GM18508 (cell line): Measurements from ENCODE around the gene C18orf54.
"Not testable (repeated sequence)": the region's sequence is repeated elsewhere in the genome, so short reads cannot be mapped to it uniquely, and the experiment has no call there.

Experiments used
- ATAC-seq: cut with Tn5 transposase; IDR thresholded peaks from one replicate; pipeline ENCODE4 v1.9.1; 2021; ENCODE audit warnings: moderate number of reproducible peaks; ENCODE audit not compliant: insufficient read depth, unreplicated experiment

C18orf54 gene

GRCh38 chr18:54357660-54358494, at the start of gene C18orf54, which contains the start of gene STARD6:
Gene C18orf54 (plus strand): TSS chr18:54357906. CDS start chr18:54360573, 2,667 bp downstream.
Gene STARD6 (minus strand): TSS chr18:54357858. CDS start chr18:54354573, 3,285 bp downstream.
- peak; percentile 72 for ATAC-seq

- not testable (repeated sequence) for ATAC-seq
Observed at GRCh38 chr18:54309564-54309963, 48.1 kb upstream of the C18orf54 start.

DNA sequence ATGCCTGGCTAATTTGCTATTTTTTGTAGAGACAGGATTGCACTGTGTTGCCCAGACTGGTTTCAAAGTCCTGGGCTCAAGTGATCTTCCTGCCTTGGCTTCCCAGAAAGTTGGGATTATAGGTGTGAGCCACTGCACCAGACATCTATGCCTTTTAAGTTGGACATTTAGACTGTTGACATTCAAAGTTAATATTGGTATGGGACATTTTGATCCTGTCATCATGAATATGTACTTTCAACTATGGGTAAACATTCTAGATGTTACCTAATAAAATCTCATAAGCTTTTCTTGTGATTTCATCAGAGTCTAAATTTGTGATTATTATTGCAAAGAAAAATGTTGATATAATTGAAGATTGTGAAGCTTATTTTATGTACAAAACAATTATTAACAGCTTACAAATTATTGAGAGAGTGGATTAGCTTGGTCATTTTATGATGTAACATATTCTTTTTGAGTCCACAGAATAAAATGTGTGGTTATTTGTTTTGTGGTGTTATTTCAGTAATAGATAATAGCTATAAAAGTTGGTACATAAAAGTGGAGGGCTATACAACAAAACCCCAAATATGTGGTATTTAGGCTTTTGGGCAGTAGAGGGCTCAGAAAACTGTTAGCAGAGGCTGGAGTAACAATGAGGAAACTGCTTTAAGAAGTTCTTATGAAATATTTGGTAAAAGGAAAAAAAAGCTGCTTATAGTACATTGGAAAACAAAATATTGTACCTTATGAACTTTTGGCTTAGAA, 41.5 kb upstream of the C18orf54 start:
- no peak for ATAC-seq

GRCh38 chr18:54323561-54323960, 34.1 kb upstream of the C18orf54 start:
- no peak for ATAC-seq

DNA sequence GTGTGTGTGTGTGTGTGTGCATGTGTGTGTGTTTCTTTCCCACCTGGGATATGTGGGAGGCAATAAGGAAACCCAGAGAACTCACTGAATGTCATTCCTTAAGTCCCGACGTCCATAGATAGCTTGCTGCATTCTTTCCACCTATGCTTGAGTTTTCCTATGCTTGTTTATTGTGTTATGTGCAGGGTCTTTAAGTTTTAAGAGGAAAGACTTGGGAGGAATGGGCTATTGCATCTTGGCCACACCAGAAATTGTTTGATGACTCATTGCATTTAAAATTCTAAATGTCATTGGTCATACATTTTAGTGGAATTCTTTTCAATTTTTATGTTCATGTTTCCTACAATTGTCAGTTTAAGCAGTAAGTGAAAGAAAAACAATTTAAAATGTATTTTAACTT, 33.7 kb upstream of the C18orf54 start:
- no peak for ATAC-seq

- ATAC-seq: no peak
Observed at GRCh38 chr18:54327818-54328217, 29.9 kb upstream of the C18orf54 start.

DNA sequence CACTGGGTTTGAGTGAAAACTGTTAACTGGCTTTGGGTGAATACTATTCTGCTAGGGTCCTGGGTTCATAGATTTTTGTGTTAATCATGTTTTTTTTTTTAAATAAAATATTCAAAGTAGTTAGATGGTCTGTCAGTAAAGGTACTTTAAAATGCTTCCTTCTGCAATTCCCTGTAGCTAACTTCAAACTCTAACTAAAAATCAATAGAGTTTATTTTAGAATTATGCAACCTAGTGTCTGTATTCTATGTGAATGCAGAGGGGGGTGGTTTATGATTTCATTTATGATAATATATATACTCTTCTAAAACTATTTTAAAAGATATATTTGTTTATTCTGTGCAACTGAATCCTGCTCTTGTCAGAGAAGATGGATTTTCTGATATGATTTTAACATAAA, 27.9 kb upstream of the C18orf54 start:
- no peak for ATAC-seq

GRCh38 chr18:54330768-54331548, 26.7 kb upstream of the C18orf54 start:
- no peak for ATAC-seq

- no peak for ATAC-seq
Observed at GRCh38 chr18:54335638-54336173, 22.0 kb upstream of the C18orf54 start.

GRCh38 chr18:54338230-54338629, 19.5 kb upstream of the C18orf54 start:
- no peak for ATAC-seq

DNA sequence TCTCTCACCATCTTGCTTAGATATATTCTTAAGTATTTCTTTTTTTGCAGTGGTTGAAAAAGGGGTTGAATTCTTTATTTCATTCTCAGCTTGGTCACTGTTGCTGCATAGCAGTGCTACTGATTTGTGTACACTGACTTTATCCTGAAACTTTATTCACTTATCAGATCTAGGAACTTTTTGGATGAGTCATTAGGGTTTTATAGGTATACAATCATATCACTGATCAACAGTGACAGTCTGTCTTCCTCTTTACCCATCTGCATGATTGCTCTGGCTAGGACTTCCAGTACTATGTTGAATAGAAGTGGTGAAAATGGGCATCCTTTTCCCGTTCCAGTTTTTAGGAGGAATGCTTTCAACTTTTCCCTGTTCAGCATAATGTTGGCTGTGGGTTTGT, 6.5 kb upstream of the C18orf54 start:
- no peak for ATAC-seq

GRCh38 chr18:54357082-54357659, 535 bp upstream of the C18orf54 start:
- ATAC-seq: no peak

DNA sequence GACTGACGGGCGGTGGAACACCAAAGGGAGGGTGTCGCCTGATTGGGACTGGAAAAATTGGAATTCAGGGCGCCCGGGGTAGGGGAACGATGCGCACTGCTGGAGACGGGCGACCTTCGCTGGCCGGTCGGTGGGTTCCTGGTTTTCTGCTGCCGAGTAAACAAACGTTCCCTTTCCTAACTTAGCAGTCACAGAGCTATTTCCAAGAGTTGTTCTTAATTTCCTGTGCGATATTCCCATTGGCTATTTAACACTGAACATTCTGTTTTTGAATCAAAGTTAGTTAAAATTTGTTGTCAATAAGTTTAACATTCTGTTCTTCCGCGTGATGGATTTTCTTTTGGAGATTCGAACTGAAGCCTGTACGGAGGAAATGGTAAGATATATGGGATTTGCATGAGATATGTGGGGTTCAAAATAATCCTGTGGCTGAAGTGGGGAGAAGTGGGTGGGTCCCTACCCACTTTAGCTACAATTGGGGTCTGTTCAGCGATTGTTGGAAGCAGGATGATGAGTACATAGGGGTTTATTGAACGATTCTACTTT, 862 bp downstream of the C18orf54 start:
- ATAC-seq: peak; percentile 9

DNA sequence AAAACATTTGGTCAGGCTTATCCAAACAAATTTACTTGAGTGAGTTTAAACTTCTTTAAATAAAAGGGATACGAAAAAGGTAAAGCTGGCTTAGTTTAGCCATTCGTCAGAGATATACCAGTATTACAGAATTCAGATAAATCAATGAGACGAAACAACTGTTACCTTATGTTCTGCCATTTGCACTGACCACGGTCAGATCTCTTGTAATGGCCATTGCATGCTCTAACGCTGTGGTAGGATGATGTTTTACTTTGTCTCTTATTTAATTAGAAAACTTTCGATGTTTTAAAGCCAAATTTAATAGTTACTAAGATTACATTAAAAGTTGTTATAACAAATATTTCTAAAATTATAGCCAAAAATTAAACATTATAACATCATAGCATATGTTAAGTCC, 1.5 kb downstream of the C18orf54 start:
- no peak for ATAC-seq

GRCh38 chr18:54360406-54360805, 2.7 kb downstream of the C18orf54 start:
- ATAC-seq: no peak

DNA sequence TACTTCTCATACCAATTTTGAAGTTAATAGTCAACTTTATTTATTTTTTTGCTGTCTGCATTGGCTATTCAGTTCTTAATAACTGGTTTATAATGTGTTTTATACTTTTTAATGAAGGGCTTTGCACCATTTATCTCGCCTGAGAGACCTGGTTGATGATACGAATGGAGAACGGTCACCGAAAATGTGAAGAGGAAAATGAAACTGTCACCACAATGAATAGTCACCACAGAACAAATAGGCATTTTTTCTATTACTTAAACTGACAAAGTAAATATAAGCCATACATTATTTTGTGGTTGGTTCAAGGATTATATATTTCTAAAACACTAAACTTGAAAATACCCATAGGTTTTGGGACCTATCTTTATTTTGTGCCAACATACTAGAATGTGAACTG, 20.4 kb downstream of the C18orf54 start:
- no peak for ATAC-seq

DNA sequence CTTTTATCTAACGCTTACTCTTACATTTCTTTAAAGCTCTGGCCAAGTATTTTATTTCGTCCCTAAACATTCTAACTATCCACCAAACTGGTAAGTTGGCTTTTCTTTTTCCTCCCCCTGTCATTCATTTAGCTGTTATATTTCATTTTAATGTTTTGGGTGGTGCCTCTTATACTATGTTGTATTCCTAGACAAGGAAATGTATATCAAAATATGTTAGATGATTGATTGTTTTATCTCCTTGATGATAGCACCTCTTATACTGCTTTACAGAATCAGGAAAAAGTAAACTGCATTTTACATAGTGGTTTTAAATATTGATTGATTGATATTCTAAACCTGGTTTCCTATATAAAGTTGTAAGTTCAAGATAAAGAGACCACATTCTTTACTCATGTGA, 23.9 kb downstream of the C18orf54 start:
- ATAC-seq: no peak

DNA sequence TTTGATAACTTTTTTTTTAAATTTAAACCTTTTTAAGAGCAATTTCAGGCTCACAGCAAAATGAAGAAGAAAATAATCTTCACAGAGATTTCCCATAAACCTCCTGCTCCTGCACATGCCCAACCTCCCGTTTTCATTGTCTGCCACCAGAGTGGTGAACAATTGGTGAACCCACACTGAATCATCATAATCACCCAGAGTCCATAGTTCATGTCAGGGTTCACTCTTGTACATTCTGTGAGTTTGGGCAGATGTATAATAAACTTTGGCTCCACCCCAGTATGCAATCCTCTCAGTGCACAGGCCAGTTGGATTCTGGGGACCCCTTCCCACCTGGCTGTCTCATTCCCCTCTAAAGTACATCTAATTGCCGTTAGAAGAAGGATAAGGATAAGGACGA, 24.4 kb downstream of the C18orf54 start:
- no peak for ATAC-seq

DNA sequence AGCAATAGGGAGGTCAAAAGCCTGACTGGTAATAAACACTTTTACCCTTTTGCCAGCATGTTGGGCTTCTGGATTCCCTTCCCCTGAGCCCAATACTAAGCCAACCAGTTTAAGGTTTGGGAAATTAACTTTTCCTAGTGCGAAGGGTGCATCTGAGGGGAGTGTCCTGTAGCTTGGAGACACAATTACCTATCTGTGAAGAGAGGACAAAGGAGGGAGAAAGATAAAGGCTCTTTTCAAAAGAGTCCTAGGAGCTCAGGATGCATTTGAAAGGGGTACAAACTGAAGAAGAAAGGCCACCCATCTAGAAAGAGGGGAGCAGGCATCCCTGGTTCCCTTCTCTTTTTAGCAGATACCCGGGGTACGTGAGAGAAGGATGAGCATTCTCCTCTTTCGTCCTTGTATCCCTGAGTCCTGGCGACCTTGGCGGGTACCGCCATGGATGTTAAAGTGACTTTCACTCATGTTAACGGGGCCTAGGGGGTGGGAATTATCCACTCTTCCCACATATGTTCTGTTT, 25.1 kb downstream of the C18orf54 start:
- ATAC-seq: no peak

- no peak for ATAC-seq
Observed at GRCh38 chr18:54386043-54386442, 28.3 kb downstream of the C18orf54 start.
